GM21360 (cell line): Measurements from ENCODE around the gene NEUROD2.

ENCODE experiments used
- ATAC-seq: cut with Tn5 transposase; IDR thresholded peaks from one replicate; pipeline ENCODE4 v1.9.1; 2021; ENCODE audit warnings: mild to moderate bottlenecking, moderate library complexity; ENCODE audit not compliant: unreplicated experiment

Gene NEUROD2

DNA sequence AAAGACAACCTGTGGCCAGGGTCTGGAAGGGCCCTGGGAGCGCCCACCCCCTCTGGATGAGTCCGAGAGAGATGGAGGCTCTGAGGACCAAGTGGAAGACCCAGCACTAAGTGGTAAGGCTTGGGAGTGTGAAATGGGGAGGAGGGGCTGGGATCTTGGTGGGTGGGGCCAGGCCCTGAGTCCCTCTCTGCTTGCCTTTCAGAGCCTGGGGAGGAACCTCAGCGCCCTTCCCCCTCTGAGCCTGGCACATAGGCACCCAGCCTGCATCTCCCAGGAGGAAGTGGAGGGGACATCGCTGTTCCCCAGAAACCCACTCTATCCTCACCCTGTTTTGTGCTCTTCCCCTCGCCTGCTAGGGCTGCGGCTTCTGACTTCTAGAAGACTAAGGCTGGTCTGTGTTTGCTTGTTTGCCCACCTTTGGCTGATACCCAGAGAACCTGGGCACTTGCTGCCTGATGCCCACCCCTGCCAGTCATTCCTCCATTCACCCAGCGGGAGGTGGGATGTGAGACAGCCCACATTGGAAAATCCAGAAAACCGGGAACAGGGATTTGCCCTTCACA, 28.0 kb upstream of the NEUROD2 start:
- ATAC-seq = no peak

DNA sequence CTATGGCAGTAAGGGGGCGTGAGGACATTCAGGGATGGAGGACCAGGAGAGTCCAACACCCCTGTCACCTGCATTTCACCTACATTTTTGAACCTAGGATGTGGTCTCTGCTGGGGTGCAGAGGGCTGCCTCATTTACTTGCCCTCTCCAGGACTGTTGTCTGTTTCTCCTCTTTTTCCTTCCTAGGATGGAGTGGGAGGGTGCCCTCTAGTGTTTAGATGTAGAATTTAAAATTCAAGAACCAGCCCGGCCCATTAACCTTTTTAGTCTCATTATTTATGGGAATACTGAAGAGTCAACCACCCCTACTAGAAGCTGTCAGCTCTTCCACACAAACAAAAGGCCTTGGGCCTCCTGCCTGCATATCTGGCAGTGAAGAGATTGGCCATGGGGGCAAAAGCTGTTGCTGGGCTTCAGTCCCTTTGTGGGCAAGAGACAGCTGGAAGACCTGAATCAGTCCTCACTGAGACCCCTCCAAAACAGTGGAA, 26.7 kb upstream of the NEUROD2 start:
- no peak for ATAC-seq

- no peak for ATAC-seq
These were observed 26.0 kb upstream of the NEUROD2 start for GRCh38 chr17:39633570-39634183.

GRCh38 chr17:39632153-39632941, 24.6 kb upstream of the NEUROD2 start:
- no peak for ATAC-seq

GRCh38 chr17:39631403-39631802, 23.7 kb upstream of the NEUROD2 start:
- ATAC-seq = no peak

DNA sequence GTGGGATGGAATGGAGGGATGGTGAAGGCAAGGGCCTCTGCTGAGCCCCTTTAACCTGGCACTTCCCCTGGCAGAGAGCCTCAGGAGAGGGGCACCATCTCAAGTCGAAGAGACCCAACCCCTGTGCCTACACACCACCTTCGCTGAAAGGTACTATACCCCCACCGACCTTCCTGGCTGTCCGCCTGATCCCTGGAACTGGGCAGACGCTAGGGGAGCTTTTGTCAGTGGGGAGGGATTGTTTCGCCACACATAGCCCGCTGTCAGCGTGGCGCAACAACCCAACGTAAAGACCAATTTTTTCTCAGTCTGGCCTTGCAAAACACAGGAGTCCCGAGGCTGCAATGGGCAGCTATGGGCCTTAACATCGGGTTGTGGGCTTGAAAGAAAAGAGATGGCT, 22.2 kb upstream of the NEUROD2 start:
- ATAC-seq = no peak

GRCh38 chr17:39629494-39629880, 21.8 kb upstream of the NEUROD2 start:
- no peak for ATAC-seq

- no peak for ATAC-seq
These were observed 21.2 kb upstream of the NEUROD2 start for GRCh38 chr17:39628655-39629493.

GRCh38 chr17:39627712-39628516, 20.2 kb upstream of the NEUROD2 start:
- ATAC-seq = no peak

- ATAC-seq = no peak
These were observed 19.5 kb upstream of the NEUROD2 start for GRCh38 chr17:39627047-39627711.

GRCh38 chr17:39626171-39627046, 18.7 kb upstream of the NEUROD2 start, which contains the start of gene PPP1R1B:
Gene PPP1R1B, plus strand, starts transcription at chr17:39626952. Its CDS starts 441 bp downstream, at chr17:39627393.
- ATAC-seq = no peak

GRCh38 chr17:39625198-39625785, 17.6 kb upstream of the NEUROD2 start:
- ATAC-seq = no peak

DNA sequence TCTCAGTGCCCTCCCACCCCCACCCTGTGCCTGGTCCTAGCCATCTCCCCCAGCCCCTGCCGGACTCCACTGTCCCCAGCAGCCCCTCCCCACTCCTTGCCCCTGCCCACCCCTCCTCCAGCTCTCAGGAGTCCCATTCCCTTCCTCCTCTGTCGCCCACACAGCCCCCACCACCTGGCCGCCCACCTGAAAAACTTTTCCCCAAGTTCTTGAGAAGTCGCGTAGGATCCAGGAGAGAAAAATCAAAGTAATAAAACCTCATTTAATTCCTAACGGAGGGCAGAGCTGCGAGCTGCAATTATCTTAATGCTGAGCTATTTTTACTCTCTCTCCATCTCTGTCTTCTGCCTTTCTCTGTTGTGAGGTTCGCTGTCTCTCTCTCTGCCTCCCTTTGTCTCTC, 16.6 kb upstream of the NEUROD2 start:
- ATAC-seq = no peak

DNA sequence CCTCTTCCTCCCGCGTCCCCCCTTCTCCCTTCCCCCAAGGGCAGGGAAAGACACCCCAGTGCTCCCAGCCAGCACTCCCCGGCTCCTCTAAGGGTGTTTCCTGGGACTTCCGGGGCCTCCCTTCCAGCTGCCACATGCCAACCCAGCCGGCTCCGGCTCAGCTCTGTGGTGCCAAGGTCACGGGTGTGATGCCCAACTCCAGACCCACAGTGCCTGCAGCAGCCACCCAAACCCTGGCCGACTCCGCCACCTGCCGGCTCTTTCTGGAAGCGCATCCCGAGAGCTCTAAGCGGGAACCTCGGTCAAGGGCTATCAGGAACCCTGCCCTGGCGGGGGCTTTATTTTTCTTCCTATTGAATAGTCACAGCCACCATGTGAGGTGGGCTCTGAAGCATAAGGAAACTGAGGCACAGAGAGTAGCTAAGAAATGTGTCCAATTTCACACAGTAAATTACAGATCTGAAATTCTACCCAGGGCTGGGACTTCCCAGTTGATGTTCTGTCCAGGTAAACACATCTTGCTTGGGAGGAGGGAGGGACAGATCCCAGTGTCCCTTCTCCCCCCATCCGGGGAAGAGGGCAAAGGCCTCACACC, 15.7 kb upstream of the NEUROD2 start:
- no peak for ATAC-seq

- no peak for ATAC-seq
These were observed 14.8 kb upstream of the NEUROD2 start for GRCh38 chr17:39622380-39623006.

- no peak for ATAC-seq
These were observed 14.0 kb upstream of the NEUROD2 start for GRCh38 chr17:39621523-39622379.

DNA sequence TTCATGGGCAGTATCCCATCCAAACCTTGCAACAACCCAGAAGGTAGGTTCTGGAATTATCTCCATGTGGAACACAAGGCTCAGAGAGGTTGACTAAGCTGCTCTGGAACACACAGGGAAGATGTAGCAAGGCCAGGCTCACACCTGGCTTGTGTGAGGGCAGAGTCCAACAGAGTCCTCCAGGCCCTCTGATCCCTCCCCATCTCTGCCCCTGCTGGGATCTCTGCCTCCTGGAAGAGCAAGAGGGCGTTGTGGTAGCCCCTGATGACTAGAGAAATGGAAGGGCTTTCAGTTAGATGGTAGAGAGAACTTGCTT, 12.0 kb upstream of the NEUROD2 start:
- no peak for ATAC-seq
